Prostate gland (tissue), 2 donors: Measurements from ENCODE around the gene ABHD18. TPM values are rescaled to one million over a fixed set of nuclear protein-coding genes. Genes with fewer than 3 reads are reported as not detected.
"Not testable (repeated sequence)": the region's sequence is repeated elsewhere in the genome, so short reads cannot be mapped to it uniquely, and the experiment has no call there.

ENCODE experiments used
- DNase-seq: peaks from one replicate; pipeline ENCODE4 v3.0.0-alpha.2; 2019; ENCODE audit warnings: low spot score
- H3K27ac ChIP-seq, 2 donors: fragments of 200-600 bp; sonication (generic); 2 replicates each; pipeline ENCODE4 v1.5.1; 2017 to 2019
- H3K27me3 ChIP-seq: fragments of 200-600 bp; sonication (generic); replicated peaks from 2 replicates; pipeline ENCODE4 v1.5.1; 2019; ENCODE audit not compliant: insufficient read depth
- H3K36me3 ChIP-seq, 2 donors: fragments of 200-600 bp; sonication (generic); 1 replicate in 1 of 2; 2 replicates in 1 of 2; pipeline versions ENCODE4 v1.5.1 to v1.8.1; 2017 to 2019
- H3K4me1 ChIP-seq: fragments of 200-600 bp; sonication (generic); replicated peaks from 2 replicates; pipeline ENCODE4 v1.5.1; 2019
- H3K4me3 ChIP-seq, 2 donors: fragments of 200-600 bp; sonication (generic); 2 replicates each; pipeline ENCODE4 v1.5.1; 2017 to 2019
- H3K9me3 ChIP-seq: fragments of 200-600 bp; sonication (generic); 2 replicates; pipeline ENCODE4 v1.5.1; 2017
- POLR2A ChIP-seq: fragments of 450-650 bp; IDR thresholded peaks from one replicate; pipeline ENCODE4 v1.6.1; 2016; ENCODE audit warnings: antibody characterized with exemption, mild to moderate bottlenecking
- POLR2AphosphoS5 ChIP-seq: sonication (generic); formaldehyde crosslinking; IDR thresholded peaks from one replicate; pipeline ENCODE4 v1.6.1; 2017; ENCODE audit warnings: antibody characterized with exemption
- WGBS: methylation state at CpG from one replicate; pipeline ENCODE4 v1.1.5; 2018; 5-methylcytosine and 5-hydroxymethylcytosine counted together
- intact Hi-C: fragments of 100-400 bp; cut with DNase I; formaldehyde crosslinking; loops from one replicate; pipeline ENCODE4 v1.14.2; 2022
- total RNA-seq, 2 donors: library from RNA; depleted of rRNA; stranded (reverse); fragments of >200 nt; gene quantifications; one replicate each; pipeline ENCODE4 v1.1.0, GENCODE V29; 2016
- TF ChIP-seq, protein P1 (sequence below), 4 experiments: fragments of 200-600 bp in 2 of 4; fragments of 450-650 bp in 2 of 4; sonication (generic) in 2 of 4; IDR thresholded peaks; 1 replicate in 3 of 4; 2 replicates in 1 of 4; pipeline ENCODE4 v1.5.1; 2016 to 2019; ENCODE audit warnings: antibody characterized with exemption in 4 of 4, mild to moderate bottlenecking in 2 of 4, moderate library complexity in 2 of 4

The ABHD18 gene
- total RNA-seq, 2 donors from 2014 or later, result 5.7 to 10.6 TPM

DNA sequence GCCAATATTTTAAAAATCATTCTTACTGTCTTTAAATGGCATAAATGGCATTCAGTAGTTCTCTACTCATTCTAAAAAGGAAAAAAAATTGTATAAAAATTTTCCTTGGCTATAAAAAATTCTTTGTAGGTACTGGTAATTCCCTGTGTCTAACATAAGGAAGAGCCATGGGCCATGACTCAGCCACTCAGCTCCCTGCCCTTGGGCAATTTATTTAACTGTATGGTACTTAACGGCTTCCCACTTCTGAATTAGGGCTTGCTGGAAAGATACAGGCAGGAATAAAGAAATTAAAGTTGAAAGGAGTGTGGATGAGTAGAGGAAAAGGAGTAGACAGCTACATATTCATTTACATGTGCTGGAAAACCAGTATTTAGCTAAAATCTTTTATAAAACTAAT is 30.6 kb downstream of the ABHD18 start:
- H3K27me3 ChIP-seq, result no peaks in the 10 kb centered on the region
- no peaks in the 10 kb centered on the region for H3K4me1 ChIP-seq
- 100% methylated on average over 1 of the region's 1 CpG for WGBS
- intact Hi-C loops, result no loop called here
- no peak overlapping the region for H3K27ac ChIP-seq
- DNase-seq, result no peak
- H3K9me3 ChIP-seq, result no peaks in the 10 kb centered on the region
- H3K36me3 ChIP-seq, result no peaks in the 10 kb centered on the region
- H3K4me3 ChIP-seq, result no peak overlapping the region
- no peak for TF ChIP-seq POLR2AphosphoS5
- TF ChIP-seq, protein P1, sequence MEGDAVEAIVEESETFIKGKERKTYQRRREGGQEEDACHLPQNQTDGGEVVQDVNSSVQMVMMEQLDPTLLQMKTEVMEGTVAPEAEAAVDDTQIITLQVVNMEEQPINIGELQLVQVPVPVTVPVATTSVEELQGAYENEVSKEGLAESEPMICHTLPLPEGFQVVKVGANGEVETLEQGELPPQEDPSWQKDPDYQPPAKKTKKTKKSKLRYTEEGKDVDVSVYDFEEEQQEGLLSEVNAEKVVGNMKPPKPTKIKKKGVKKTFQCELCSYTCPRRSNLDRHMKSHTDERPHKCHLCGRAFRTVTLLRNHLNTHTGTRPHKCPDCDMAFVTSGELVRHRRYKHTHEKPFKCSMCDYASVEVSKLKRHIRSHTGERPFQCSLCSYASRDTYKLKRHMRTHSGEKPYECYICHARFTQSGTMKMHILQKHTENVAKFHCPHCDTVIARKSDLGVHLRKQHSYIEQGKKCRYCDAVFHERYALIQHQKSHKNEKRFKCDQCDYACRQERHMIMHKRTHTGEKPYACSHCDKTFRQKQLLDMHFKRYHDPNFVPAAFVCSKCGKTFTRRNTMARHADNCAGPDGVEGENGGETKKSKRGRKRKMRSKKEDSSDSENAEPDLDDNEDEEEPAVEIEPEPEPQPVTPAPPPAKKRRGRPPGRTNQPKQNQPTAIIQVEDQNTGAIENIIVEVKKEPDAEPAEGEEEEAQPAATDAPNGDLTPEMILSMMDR (IDR thresholded peaks at IDR 0.05), result no peak
- TF ChIP-seq POLR2A, result no peak

DNA sequence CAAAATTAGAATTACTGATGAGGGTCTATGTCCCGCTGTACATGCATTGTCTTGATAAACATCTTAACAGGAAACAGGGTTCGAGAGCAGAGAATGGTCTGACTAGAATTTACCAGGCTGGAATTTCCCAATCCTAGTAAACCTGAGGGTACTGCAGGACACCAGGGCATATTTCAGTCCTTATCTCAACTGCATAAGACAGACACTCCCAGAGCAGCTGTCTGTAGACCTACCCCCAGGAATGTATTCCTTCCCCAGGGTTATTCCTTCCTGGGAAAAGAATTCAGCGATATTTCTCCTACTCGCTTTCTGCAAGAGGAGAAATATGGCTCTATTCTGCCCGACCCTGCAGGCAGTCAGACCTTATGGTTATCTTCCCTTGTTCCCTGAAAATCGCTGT is 31.3 kb downstream of the ABHD18 start:
- H3K36me3 ChIP-seq, H3K27ac ChIP-seq, H3K9me3 ChIP-seq, H3K4me3 ChIP-seq, intact Hi-C loops, H3K27me3 ChIP-seq, H3K4me1 ChIP-seq, DNase-seq: not testable (repeated sequence)
- WGBS, result 96% methylated on average over 6 of the region's 6 CpGs

DNA sequence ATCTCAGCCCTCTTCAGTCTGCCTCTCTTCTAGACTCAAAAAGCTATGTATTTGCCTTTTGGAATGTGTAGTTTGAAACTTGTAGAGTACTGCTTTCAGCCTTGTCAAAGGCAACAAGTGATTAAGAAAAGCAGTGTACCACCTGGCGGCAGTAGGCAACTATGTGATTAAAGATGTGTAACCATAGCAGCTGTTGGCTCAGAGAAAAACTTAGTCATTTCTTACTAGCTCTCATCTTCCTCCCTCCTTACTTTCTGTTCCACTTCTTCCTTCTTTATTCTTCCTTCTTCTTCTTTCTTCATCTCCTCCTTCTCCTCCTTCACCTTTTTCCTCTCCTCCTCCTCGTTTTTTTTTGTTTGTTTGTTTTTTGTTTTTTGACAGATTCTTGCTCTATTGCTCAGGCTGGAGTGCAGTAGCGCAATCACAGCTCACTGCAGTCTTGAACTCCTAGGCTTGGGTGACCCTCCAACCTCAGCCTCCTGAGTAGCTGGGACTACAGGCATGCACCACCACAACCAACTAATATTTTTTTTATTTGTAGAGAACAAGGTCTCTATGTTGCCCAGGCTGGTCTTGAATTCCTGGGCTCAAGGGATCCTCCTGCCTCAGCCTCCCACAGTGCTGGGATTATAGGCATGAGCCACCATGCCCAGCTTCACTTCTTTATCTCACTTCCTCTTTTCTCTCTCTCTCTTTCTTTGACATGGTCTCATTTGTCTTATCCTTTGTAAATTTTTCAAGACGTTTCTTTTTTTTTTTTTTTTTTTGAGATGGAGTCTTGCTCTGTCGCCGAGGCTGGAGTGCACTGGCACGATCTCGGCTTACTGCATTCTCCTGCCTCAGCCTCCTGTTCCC is 32.6 kb downstream of the ABHD18 start:
- Histone ChIP-seq H3K4me3 (no peak overlapping the region), H3K27me3 (no peaks in the 10 kb centered on the region), H3K36me3 (no peaks in the 10 kb centered on the region)

DNA sequence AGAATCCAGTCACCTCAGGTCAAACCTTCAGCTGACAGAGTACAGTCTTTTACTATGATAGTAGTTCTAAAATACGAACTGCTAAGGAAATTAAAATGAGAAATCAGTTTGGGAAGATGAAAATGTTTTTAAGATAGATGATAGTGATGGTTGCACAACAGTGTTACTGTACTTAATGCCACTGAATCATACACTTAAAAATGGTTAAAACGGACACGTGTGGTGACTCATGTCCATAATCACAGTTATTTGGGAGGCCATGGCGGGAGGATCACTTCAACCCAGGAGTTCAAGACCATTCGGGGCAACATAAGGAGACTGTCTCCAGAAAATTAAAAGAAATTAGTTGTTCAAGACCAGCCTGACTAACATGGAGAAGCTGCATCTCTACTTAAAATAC is 41.4 kb downstream of the ABHD18 start:
- H3K27ac ChIP-seq, result no peak overlapping the region
- 94% methylated on average over 5 of the region's 5 CpGs for WGBS
- TF ChIP-seq POLR2AphosphoS5, result no peak
- no peak for TF ChIP-seq POLR2A
- TF ChIP-seq, protein P1 (IDR thresholded peaks at IDR 0.05), result no peak

More for the DNA sequence above, 32.6 kb downstream of the ABHD18 start:
- no peak for DNase-seq
- Histone ChIP-seq H3K27ac (no peak overlapping the region), H3K4me1 (no peaks in the 10 kb centered on the region), H3K9me3 (no peaks in the 10 kb centered on the region)
- intact Hi-C loops, result no loop called here
- TF ChIP-seq POLR2AphosphoS5, result no peak
- TF ChIP-seq, protein P1 (IDR thresholded peaks at IDR 0.05), result no peak
- TF ChIP-seq POLR2A, result no peak
- WGBS, result 88% methylated on average over 8 of the region's 8 CpGs

DNA sequence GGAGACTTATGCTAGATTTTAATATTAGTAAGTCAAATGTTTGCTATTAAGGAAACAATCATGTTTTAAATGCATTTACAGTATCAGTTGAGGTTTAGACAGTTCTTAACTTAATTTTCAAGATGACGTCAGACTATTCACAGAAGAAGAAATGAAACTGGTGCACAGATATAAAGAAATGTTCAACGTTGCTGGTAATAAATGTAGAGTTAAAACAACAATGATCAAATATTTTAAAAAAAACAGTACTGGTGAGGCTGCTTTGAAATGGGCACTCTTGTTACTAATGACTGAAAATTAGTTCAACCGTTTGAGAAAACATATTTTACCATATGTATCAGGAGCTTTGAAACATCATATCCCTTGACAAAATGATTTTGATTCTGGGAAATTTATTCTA is 44.2 kb downstream of the ABHD18 start:
- Histone ChIP-seq H3K27me3 (no peaks in the 10 kb centered on the region), H3K27ac (no peak overlapping the region), H3K9me3 (no peaks in the 10 kb centered on the region), H3K36me3 (no peaks in the 10 kb centered on the region), H3K4me3 (no peak overlapping the region), H3K4me1 (no peaks in the 10 kb centered on the region)
- WGBS, result 76% methylated on average over 3 of the region's 3 CpGs
- intact Hi-C loops, result no loop called here
- TF ChIP-seq, protein P1 (IDR thresholded peaks at IDR 0.05), result no peak
- no peak for TF ChIP-seq POLR2A
- DNase-seq, result no peak

More for the DNA sequence above, 41.4 kb downstream of the ABHD18 start:
- Histone ChIP-seq H3K36me3 (no peaks in the 10 kb centered on the region), H3K27me3 (no peaks in the 10 kb centered on the region), H3K9me3 (no peaks in the 10 kb centered on the region), H3K4me1 (no peaks in the 10 kb centered on the region), H3K4me3 (no peak overlapping the region)
- DNase-seq, result no peak
- intact Hi-C loops, result no loop called here
